ENCODE measurements around the gene CCDC107. TPM values are rescaled to one million over a fixed set of nuclear protein-coding genes. Genes with fewer than 3 reads are reported as not detected.
A peak's percentile ranks its signal among the peaks of the same experiment; 100 is the strongest.

The CCDC107 gene
- total RNA-seq, 1 experiment from 2014 or later, result 34.9 TPM

GRCh38 chr9:35652829-35653209 lies 5.3 kb upstream of the CCDC107 start:
- H3K9me2 ChIP-seq (replicated peaks; ENCODE audit: low read length), result no peaks in the 10 kb centered on the region
- no peaks in the 10 kb centered on the region for H4K20me1 ChIP-seq (ENCODE audit: low read length)
- no peak overlapping the region for H3K4me3 ChIP-seq (ENCODE audit: low read length)
- no peak for ATAC-seq
- no peaks in the 10 kb centered on the region for H3F3A ChIP-seq (ENCODE audit: low read length, unreplicated experiment)
- no peaks in the 10 kb centered on the region for H3K9me3 ChIP-seq (ENCODE audit: low read length)
- no peak for TF ChIP-seq CTCF (conservative IDR thresholded peaks at IDR 0.05; ENCODE audit: low read depth, low read length)
- TF ChIP-seq EZH2 (IDR thresholded peaks at IDR 0.05; ENCODE audit: low read length, unreplicated experiment), result no peak
- no peak for TF ChIP-seq EZH2phosphoT487 (IDR thresholded peaks at IDR 0.05; ENCODE audit: borderline replicate concordance, low read length)
- H3K4me2 ChIP-seq (ENCODE audit: low read length), result peak overlapping the region; percentile 39; the same call in 1 of the 2 replicates
- ChIA-PET POLR2A (ENCODE audit: unreplicated experiment) (no interaction called here), CTCF (no interaction called here)
- H3K27ac ChIP-seq (ENCODE audit: low read length), result peak overlapping the region; percentile 44
- no peak overlapping the region for H2AFZ ChIP-seq (ENCODE audit: low read length)
- no peaks in the 10 kb centered on the region for H3K79me2 ChIP-seq (ENCODE audit: low read length)
- H3K36me3 ChIP-seq (ENCODE audit: low read depth, low read length), result no peaks in the 10 kb centered on the region
- H3K9ac ChIP-seq (ENCODE audit: low read length), result no peak overlapping the region
- intact Hi-C loops (cut with micrococcal nuclease), result loop anchor here (10.0 kb wide), 1 partner anchor 142 kb away; the partner anchor contains the start of gene NPR2
- H3K4me1 ChIP-seq (ENCODE audit: insufficient read depth, low read length), result peaks cover 20% of the 10 kb centered on the region
- BruUV-seq (replicated peaks), result no TSS peak
- no peaks in the 10 kb centered on the region for H3K27me3 ChIP-seq (ENCODE audit: low read length)
- DNase-seq, result no peak

DNA sequence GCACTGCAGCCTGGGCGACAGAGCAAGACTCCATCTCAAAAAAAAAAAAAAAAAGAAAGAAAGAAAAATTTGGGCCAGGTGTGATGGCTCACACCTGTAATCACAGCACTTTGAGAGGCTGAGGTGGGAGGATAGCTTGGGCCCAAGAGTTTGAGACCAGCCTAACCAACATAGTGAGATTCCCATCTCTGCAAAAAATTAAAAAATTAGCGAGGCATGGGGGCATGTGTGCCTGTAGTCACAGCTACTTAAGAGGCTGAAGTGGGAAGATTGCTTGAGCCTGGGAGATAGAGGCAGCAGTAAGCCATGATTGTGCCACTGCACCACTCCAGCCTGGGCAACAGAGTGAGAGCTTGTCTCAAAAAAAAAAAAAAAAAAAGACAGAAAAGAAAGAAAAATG lies 4.5 kb upstream of the CCDC107 start:
- no TSS peak for BruUV-seq (replicated peaks)
- CTCF ChIA-PET, result interaction anchor here (0.7 kb wide), 1 partner anchor 43 kb away, joined by 5 read pairs; no protein-coding TSS in a partner anchor
- Histone ChIP-seq H3K4me1 (ENCODE audit: insufficient read depth, low read length) (peaks cover 20% of the 10 kb centered on the region), H2AFZ (ENCODE audit: low read length) (no peak overlapping the region), H3K4me2 (ENCODE audit: low read length) (no peak overlapping the region), H3K4me3 (ENCODE audit: low read length) (no peak overlapping the region), H3K79me2 (ENCODE audit: low read length) (peaks cover 2% of the 10 kb centered on the region; the same call in 1 of the 2 replicates), H4K20me1 (ENCODE audit: low read length) (no peaks in the 10 kb centered on the region), H3F3A (ENCODE audit: low read length, unreplicated experiment) (peaks cover 1% of the 10 kb centered on the region), H3K9ac (ENCODE audit: low read length) (no peak overlapping the region), H3K27ac (ENCODE audit: low read length) (no peak overlapping the region), H3K9me3 (ENCODE audit: low read length) (no peaks in the 10 kb centered on the region), H3K27me3 (ENCODE audit: low read length) (no peaks in the 10 kb centered on the region), H3K9me2 (replicated peaks; ENCODE audit: low read length) (no peaks in the 10 kb centered on the region), H3K36me3 (ENCODE audit: low read depth, low read length) (no peaks in the 10 kb centered on the region)
- TF ChIP-seq EZH2phosphoT487 (IDR thresholded peaks at IDR 0.05; ENCODE audit: borderline replicate concordance, low read length) (no peak), EZH2 (IDR thresholded peaks at IDR 0.05; ENCODE audit: low read length, unreplicated experiment) (no peak), CTCF (conservative IDR thresholded peaks at IDR 0.05; ENCODE audit: low read depth, low read length) (no peak)
- POLR2A ChIA-PET (ENCODE audit: unreplicated experiment), result no interaction called here
- no peak for ATAC-seq
- no peak for DNase-seq
- intact Hi-C loops (cut with micrococcal nuclease), result loop anchor here (10.0 kb wide), 1 partner anchor 141 kb away; the partner anchor contains the start of gene NPR2

GRCh38 chr9:35656348-35656747 lies 1.7 kb upstream of the CCDC107 start:
- intact Hi-C loops (cut with micrococcal nuclease), result loop anchor here (5.0 to 10.0 kb wide), 2 partner anchors 41 to 138 kb away; partner anchors contain the start of gene NPR2
- no TSS peak for BruUV-seq (replicated peaks)
- POLR2A ChIA-PET (ENCODE audit: unreplicated experiment), result no interaction called here
- TF ChIP-seq CTCF (conservative IDR thresholded peaks at IDR 0.05; ENCODE audit: low read depth, low read length), result no peak
- TF ChIP-seq EZH2 (IDR thresholded peaks at IDR 0.05; ENCODE audit: low read length, unreplicated experiment), result no peak
- no peak for TF ChIP-seq EZH2phosphoT487 (IDR thresholded peaks at IDR 0.05; ENCODE audit: borderline replicate concordance, low read length)
- Histone ChIP-seq H2AFZ (ENCODE audit: low read length) (no peak overlapping the region), H3K79me2 (ENCODE audit: low read length) (peaks cover 26% of the 10 kb centered on the region), H3K9me3 (ENCODE audit: low read length) (no peaks in the 10 kb centered on the region), H3K4me1 (ENCODE audit: insufficient read depth, low read length) (peaks cover 38% of the 10 kb centered on the region), H4K20me1 (ENCODE audit: low read length) (no peaks in the 10 kb centered on the region), H3K9ac (ENCODE audit: low read length) (no peak overlapping the region), H3K27ac (ENCODE audit: low read length) (no peak overlapping the region), H3K36me3 (ENCODE audit: low read depth, low read length) (peaks cover 14% of the 10 kb centered on the region), H3K4me2 (ENCODE audit: low read length) (no peak overlapping the region), H3F3A (ENCODE audit: low read length, unreplicated experiment) (peaks cover 7% of the 10 kb centered on the region), H3K4me3 (ENCODE audit: low read length) (no peak overlapping the region), H3K9me2 (replicated peaks; ENCODE audit: low read length) (no peaks in the 10 kb centered on the region), H3K27me3 (ENCODE audit: low read length) (no peaks in the 10 kb centered on the region)
- no peak for ATAC-seq
- no peak for DNase-seq
- CTCF ChIA-PET, result no interaction called here

Data from PC-3 (cell line).